GM12878 (cell line): ENCODE data around the gene KDSR. TPM values are rescaled to one million over a fixed set of nuclear protein-coding genes. Genes with fewer than 3 reads are reported as not detected.

Source experiments
- ATAC-seq: fragments of 200-7000 bp; cut with Tn5 transposase; 3 replicates; pipeline ENCODE4 v1.9.1; 2020; ENCODE audit warnings: mild to moderate bottlenecking, moderate library complexity
- BruUV-seq: library from RNA; stranded (reverse); fragments of 400-500 nt; replicated peaks from 2 replicates; lab custom pipeline; 2021; lab: Mats Ljungman, UMichigan
- CTCF ChIA-PET: fragments of 300-600 bp; sonication (Branson Sonifier 250); formaldehyde crosslinking; extraction: SDS; loops from one replicate; lab custom pipeline; 2021; ENCODE audit warnings: inconsistent platforms; lab: Yijun Ruan, JAX
- POLR2A ChIA-PET: fragments of 350-600 bp; formaldehyde crosslinking; extraction: SDS; loops from one replicate; lab custom pipeline; 2021; ENCODE audit warnings: inconsistent platforms; lab: Charles Lee
- RAD21 ChIA-PET: fragments of 300-600 bp; sonication (Branson Sonifier 250); formaldehyde crosslinking; loops from one replicate; lab custom pipeline; 2023; ENCODE audit warnings: antibody characterized with exemption; ENCODE audit not compliant: unreplicated experiment; lab: Charles Lee
- SMC1A ChIA-PET: fragments of 300-600 bp; sonication (Branson Sonifier 250); formaldehyde crosslinking; loops from one replicate; lab custom pipeline; 2023; ENCODE audit not compliant: unreplicated experiment, uncharacterized antibody; lab: Charles Lee
- DNase-seq: peaks from one replicate; pipeline ENCODE4 v3.0.0-alpha.2; 2011; ENCODE audit warnings: low read depth, low spot score
- FAIRE-seq: peaks from 3 replicates; lab custom pipeline; 2011; peaks lifted over from hg19 to GRCh38; lab: Jason Lieb, UNC
- H2AFZ ChIP-seq: 2 replicates; pipeline ENCODE4 v1.6.0; 2011; ENCODE audit warnings: low read depth, low read length, control low read depth; ENCODE audit not compliant: control insufficient read depth
- H3K27ac ChIP-seq: 2 replicates; pipeline ENCODE4 v1.5.1; 2011; ENCODE audit warnings: control low read depth; ENCODE audit not compliant: control insufficient read depth, insufficient read depth
- H3K27me3 ChIP-seq, 2 experiments: replicated peaks in 1 of 2; 2 replicates each; pipeline versions ENCODE4 v1.6.0 to v1.6.1; 2011; ENCODE audit warnings: low read length in 1 of 2; ENCODE audit not compliant: control insufficient read depth in 2 of 2, insufficient read depth in 2 of 2
- H3K36me3 ChIP-seq, 2 experiments: 2 replicates each; pipeline ENCODE4 v1.5.1; 2011; ENCODE audit warnings: low read length in 1 of 2; ENCODE audit not compliant: control insufficient read depth in 2 of 2, insufficient read depth in 2 of 2
- H3K4me1 ChIP-seq: 2 replicates; pipeline ENCODE4 v1.6.1; 2011; ENCODE audit warnings: mild to moderate bottlenecking, low read length, moderate library complexity, mixed read lengths; ENCODE audit not compliant: control insufficient read depth, insufficient read depth
- H3K4me2 ChIP-seq: 2 replicates; pipeline ENCODE4 v1.6.0; 2011; ENCODE audit warnings: control low read depth; ENCODE audit not compliant: control insufficient read depth, insufficient read depth
- H3K4me3 ChIP-seq: fragments of 200-600 bp; sonication (generic); 2 replicates; pipeline ENCODE4 v1.5.1; 2016
- H3K79me2 ChIP-seq: 2 replicates; pipeline ENCODE4 v1.6.0; 2011; ENCODE audit warnings: low read length; ENCODE audit not compliant: control insufficient read depth, insufficient read depth
- H3K9ac ChIP-seq: 2 replicates; pipeline ENCODE4 v1.8.0; 2011; ENCODE audit warnings: low read length, control low read depth, mixed read lengths; ENCODE audit not compliant: control insufficient read depth, insufficient read depth
- H3K9me3 ChIP-seq: replicated peaks from 3 replicates; pipeline ENCODE4 v1.5.1; 2011; ENCODE audit warnings: mild to moderate bottlenecking, low read length; ENCODE audit not compliant: control insufficient read depth, insufficient read depth
- H4K20me1 ChIP-seq: 2 replicates; pipeline ENCODE4 v1.6.0; 2011; ENCODE audit not compliant: control insufficient read depth, insufficient read depth
- BACH1 ChIP-seq: fragments of 450-650 bp; IDR thresholded peaks from 2 replicates; pipeline ENCODE4 v1.6.1; 2017; ENCODE audit warnings: mild to moderate bottlenecking, borderline replicate concordance
- BHLHE40 ChIP-seq, 2 experiments: fragments of 450-650 bp in 1 of 2; IDR thresholded peaks; 2 replicates each; pipeline ENCODE4 v1.6.1; 2011 to 2017; ENCODE audit warnings: low read depth in 2 of 2, borderline replicate concordance in 1 of 2, improper control_type of control experiment in 1 of 2, low read length in 1 of 2, mild to moderate bottlenecking in 1 of 2
- EGR1 ChIP-seq, 2 experiments: IDR thresholded peaks; 1 replicate in 1 of 2; 2 replicates in 1 of 2; pipeline ENCODE4 v1.6.1; 2011 to 2012; ENCODE audit warnings: low read depth in 2 of 2, low read length in 2 of 2, borderline replicate concordance in 1 of 2, mild to moderate bottlenecking in 1 of 2, moderate library complexity in 1 of 2
- FOS ChIP-seq: IDR thresholded peaks from 3 replicates; pipeline ENCODE4 v1.6.1; 2011; ENCODE audit warnings: borderline replicate concordance; ENCODE audit not compliant: insufficient read length; ENCODE audit errors: extremely low read depth
- IKZF1 ChIP-seq: fragments of 450-650 bp; conservative IDR thresholded peaks from 2 replicates; pipeline ENCODE4 v1.6.1; 2017; ENCODE audit warnings: antibody characterized with exemption, mild to moderate bottlenecking
- MEF2B ChIP-seq: fragments of 450-650 bp; IDR thresholded peaks from 2 replicates; pipeline ENCODE4 v1.6.1; 2018; ENCODE audit warnings: mild to moderate bottlenecking, moderate library complexity; ENCODE audit not compliant: partially characterized antibody, poor library complexity, severe bottlenecking
- PAX8 ChIP-seq: fragments of 450-650 bp; IDR thresholded peaks from 2 replicates; pipeline ENCODE4 v1.6.1; 2017; ENCODE audit warnings: mild to moderate bottlenecking, moderate library complexity
- PBX3 ChIP-seq: IDR thresholded peaks from 2 replicates; pipeline ENCODE4 v1.6.1; 2011; ENCODE audit warnings: mild to moderate bottlenecking, low read depth, low read length, moderate library complexity; ENCODE audit not compliant: insufficient replicate concordance
- PKNOX1 ChIP-seq: fragments of 450-650 bp; IDR thresholded peaks from 2 replicates; pipeline ENCODE4 v1.6.1; 2016; ENCODE audit warnings: mild to moderate bottlenecking
- PML ChIP-seq: IDR thresholded peaks from 2 replicates; pipeline ENCODE4 v1.6.1; 2012; ENCODE audit warnings: low read length, inconsistent platforms
- POLR2A ChIP-seq: IDR thresholded peaks from 2 replicates; pipeline ENCODE4 v1.6.1; 2011; ENCODE audit warnings: low read depth, mild to moderate bottlenecking, low read length
- POLR2AphosphoS5 ChIP-seq: IDR thresholded peaks from 2 replicates; pipeline ENCODE4 v1.6.1; 2011; ENCODE audit warnings: mild to moderate bottlenecking, low read length, inconsistent platforms
- ZNF687 ChIP-seq: fragments of 450-650 bp; IDR thresholded peaks from 2 replicates; pipeline ENCODE4 v1.6.1; 2017; ENCODE audit warnings: mild to moderate bottlenecking, moderate library complexity
- WGBS: methylation state at CpG from one replicate; pipeline ENCODE4 v1.1.6; 2016; ENCODE audit warnings: low lambda C conversion rate; ENCODE audit not compliant: insufficient replicate concordance, insufficient coverage; ENCODE audit errors: missing lambda C conversion rate; 5-methylcytosine and 5-hydroxymethylcytosine counted together
- in situ Hi-C: fragments of 300-500 bp; cut with MboI; formaldehyde crosslinking; loops from 9 replicates; pipeline ENCODE4 v1.14.3; 2018; ENCODE audit warnings: mixed read lengths
- intact Hi-C: fragments of 100-400 bp; cut with micrococcal nuclease; formaldehyde crosslinking; loops from one replicate; pipeline ENCODE4 v1.14.2; 2022; ENCODE audit not compliant: unreplicated experiment
- polyA plus RNA-seq, 11 experiments: library from polyadenylated mRNA; depleted of rRNA in 4 of 11; unstranded in 6 of 11; stranded (reverse) in 5 of 11; fragments of >200 nt; fragmentation: Nextera tagmentation in 4 of 11; fragmentation: Illumina TruSeq in 1 of 11; extraction: Ambion mirVana in 4 of 11; extraction: Trizol in 1 of 11; gene quantifications; 1 replicate in 1 of 11; 2 replicates in 10 of 11; pipeline versions ENCODE4 v1.2.1 to v1.2.3, GENCODE V29; 2011 to 2016; ENCODE audit warnings: inconsistent platforms in 2 of 11, missing spikeins in 2 of 11, low read depth in 1 of 11
- total RNA-seq, 4 experiments: library from RNA; depleted of rRNA in 3 of 4; stranded (reverse); fragments of >200 nt in 3 of 4; fragmentation: Illumina TruSeq in 1 of 4; extraction: Trizol in 1 of 4; gene quantifications; 2 replicates each; pipeline versions ENCODE4 v1.2.1 to v1.2.3, GENCODE V29; 2013 to 2021

KDSR gene
- total and polyA plus RNA-seq, 10 of the 15 experiments (the other 5 are each of a cell fraction or from before 2014, with no cell fraction given), result 5.2 to 25.9 (median 14.3) TPM

GRCh38 chr18:63309422-63309821 lies 57.6 kb downstream of the KDSR start:
- Histone ChIP-seq H3K27ac (peak overlapping the region; percentile 42), H3K9ac (no peak overlapping the region), H2AFZ (no peak overlapping the region), H3K9me3 (no peaks in the 10 kb centered on the region), H3K4me3 (no peak overlapping the region), H3K79me2 (peaks cover 98% of the 10 kb centered on the region), H4K20me1 (no peaks in the 10 kb centered on the region), H3K36me3 (peaks cover 2 to 11% of the 10 kb centered on the region in 2 experiments), H3K4me1 (peaks cover 41% of the 10 kb centered on the region), H3K27me3 (no peaks in the 10 kb centered on the region), H3K4me2 (peak overlapping the region; percentile 53)
- peak; percentile 25 for TF ChIP-seq MEF2B
- peak; percentile 77 for TF ChIP-seq PBX3
- peak; percentile 67 for TF ChIP-seq POLR2AphosphoS5
- TF ChIP-seq POLR2A, result peak; percentile 52; the same call in 1 of the 2 replicates
- no peak for TF ChIP-seq PAX8
- peak in 1 of 2 experiments; percentile 62; a peak in 1 of 4 replicates for TF ChIP-seq BHLHE40 (IDR thresholded peaks at IDR 0.05; ENCODE audit: borderline replicate concordance in 1 of 2, low read depth in 2 of 2, low read length in 1 of 2)
- no peak for TF ChIP-seq IKZF1
- no peak for TF ChIP-seq FOS
- TF ChIP-seq BACH1, result 0 out of 2 replicates have a peak, but pooled peaks have one; percentile 38
- TF ChIP-seq PKNOX1, result peak; percentile 93
- peak in 1 of 2 experiments; percentile 89; a peak in 2 of 3 replicates for TF ChIP-seq EGR1 (IDR thresholded peaks at IDR 0.05; ENCODE audit: borderline replicate concordance in 1 of 2, low read depth in 2 of 2, low read length in 2 of 2)
- peak; percentile 26; the same call in 1 of the 2 replicates for TF ChIP-seq ZNF687
- no peak for TF ChIP-seq PML
- FAIRE-seq (no peak), ATAC-seq (no peak), DNase-seq (no peak)
- ChIA-PET SMC1A (interaction anchor here (1.3 to 6.8 kb wide), 5 partner anchors 22 to 178 kb away, joined by 3 to 100 read pairs (median 22); no protein-coding TSS in a partner anchor), RAD21 (interaction anchor here (1.1 to 4.1 kb wide), 2 partner anchors 10 to 114 kb away, joined by 3 to 13 read pairs; partner anchors contain the start of gene BCL2), POLR2A (interaction anchor here (0.9 to 2.3 kb wide), 2 partner anchors 25 to 55 kb away, joined by 3 to 6 read pairs; no protein-coding TSS in a partner anchor), CTCF (interaction anchor here (2.7 to 6.6 kb wide), 4 partner anchors 8 to 178 kb away, joined by 13 to 119 read pairs (median 16); no protein-coding TSS in a partner anchor)
- intact Hi-C loops (no loop called here), in situ Hi-C loops (no loop called here)
- WGBS, result 22% methylated on average over 5 of the region's 5 CpGs
- BruUV-seq, result no TSS peak
